KMS-11 (cell line): Measurements from ENCODE around the gene SMG6.

Experiments
- H2AFZ ChIP-seq: fragments of 200-600 bp; sonication (generic); 2 replicates; pipeline ENCODE4 v1.6.1; 2016; ENCODE audit warnings: antibody characterized with exemption, mixed run types, low read depth
- H3K27ac ChIP-seq: fragments of 200-600 bp; sonication (generic); 2 replicates; pipeline ENCODE4 v1.6.1; 2016; ENCODE audit warnings: mild to moderate bottlenecking, mixed run types
- H3K27me3 ChIP-seq: fragments of 200-600 bp; sonication (generic); 2 replicates; pipeline ENCODE4 v1.6.1; 2017; ENCODE audit warnings: mild to moderate bottlenecking, low read depth, mixed run types, moderate library complexity; ENCODE audit not compliant: insufficient read depth
- H3K36me3 ChIP-seq: fragments of 200-600 bp; sonication (generic); 2 replicates; pipeline ENCODE4 v1.6.1; 2017; ENCODE audit warnings: mild to moderate bottlenecking, mixed run types; ENCODE audit not compliant: insufficient read depth
- H3K4me1 ChIP-seq: fragments of 200-600 bp; sonication (generic); 2 replicates; pipeline ENCODE4 v1.6.1; 2016; ENCODE audit warnings: mild to moderate bottlenecking, low read depth, mixed run types; ENCODE audit not compliant: poor library complexity, severe bottlenecking
- H3K4me2 ChIP-seq: fragments of 200-600 bp; sonication (generic); 2 replicates; pipeline ENCODE4 v1.7.0; 2016; ENCODE audit warnings: mild to moderate bottlenecking, mixed run types
- H3K4me3 ChIP-seq: fragments of 200-600 bp; sonication (generic); IDR thresholded peaks from 2 replicates; pipeline ENCODE4 v1.6.1; 2017; ENCODE audit warnings: low read depth, low read length, mixed read lengths; ENCODE audit not compliant: insufficient read depth
- H3K79me2 ChIP-seq: fragments of 200-600 bp; sonication (generic); 2 replicates; pipeline ENCODE4 v1.6.1; 2016; ENCODE audit warnings: low read depth, mixed run types; ENCODE audit not compliant: insufficient read depth
- H3K9ac ChIP-seq: fragments of 200-600 bp; sonication (generic); 2 replicates; pipeline ENCODE4 v1.6.1; 2016; ENCODE audit warnings: mild to moderate bottlenecking, mixed run types
- H4K20me1 ChIP-seq: fragments of 200-600 bp; sonication (generic); 2 replicates; pipeline ENCODE4 v1.6.1; 2016; ENCODE audit warnings: mild to moderate bottlenecking, mixed run types; ENCODE audit not compliant: insufficient read depth
- CTCF ChIP-seq: fragments of 200-600 bp; sonication (generic); conservative IDR thresholded peaks from 2 replicates; pipeline ENCODE4 v1.6.1; 2017; ENCODE audit warnings: low read depth, mild to moderate bottlenecking, antibody characterized with exemption, low read length, moderate library complexity, mixed read lengths

Gene SMG6

DNA sequence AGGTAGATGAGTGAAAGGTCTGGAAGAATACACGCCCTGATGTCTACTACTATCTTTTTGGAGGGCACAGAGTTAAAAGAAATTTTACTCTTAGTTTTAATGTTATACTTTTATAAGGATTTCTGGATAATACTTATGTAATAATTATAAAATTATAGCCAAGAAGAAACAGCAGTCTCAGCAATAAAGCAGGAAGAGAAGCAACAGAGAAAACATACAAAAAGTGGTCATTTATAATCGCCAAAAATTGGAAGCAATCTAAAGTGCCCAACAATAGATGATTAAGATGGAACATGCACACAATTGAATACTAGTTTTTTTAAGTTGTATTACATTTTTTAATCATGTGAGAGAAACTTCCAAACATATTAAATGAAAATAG, 64.4 kb downstream of the SMG6 start:
- Histone ChIP-seq H3K36me3 (no peaks in the 10 kb centered on the region), H3K4me2 (peak overlapping the region; percentile 84), H3K9ac (0 out of 2 replicates have a peak overlapping the region, but pooled peaks have one; percentile 44), H3K79me2 (no peaks in the 10 kb centered on the region), H3K27ac (peak overlapping the region; percentile 76), H4K20me1 (no peaks in the 10 kb centered on the region), H3K4me1 (peaks cover 63% of the 10 kb centered on the region), H3K27me3 (no peaks in the 10 kb centered on the region), H3K4me3 (no peak overlapping the region), H2AFZ (no peak overlapping the region)
- TF ChIP-seq CTCF = no peak

GRCh38 chr17:2238432-2239169, 65.0 kb downstream of the SMG6 start:
- Histone ChIP-seq H4K20me1 (no peaks in the 10 kb centered on the region), H3K4me1 (peaks cover 59% of the 10 kb centered on the region), H3K27me3 (no peaks in the 10 kb centered on the region), H3K4me2 (peak overlapping the region; percentile 84), H2AFZ (peak overlapping the region; percentile 6; the same call in 1 of the 2 replicates), H3K79me2 (no peaks in the 10 kb centered on the region), H3K27ac (peak overlapping the region; percentile 76), H3K9ac (peak overlapping the region; percentile 25; the same call in 1 of the 2 replicates), H3K36me3 (no peaks in the 10 kb centered on the region), H3K4me3 (no peak overlapping the region)
- TF ChIP-seq CTCF = no peak

DNA sequence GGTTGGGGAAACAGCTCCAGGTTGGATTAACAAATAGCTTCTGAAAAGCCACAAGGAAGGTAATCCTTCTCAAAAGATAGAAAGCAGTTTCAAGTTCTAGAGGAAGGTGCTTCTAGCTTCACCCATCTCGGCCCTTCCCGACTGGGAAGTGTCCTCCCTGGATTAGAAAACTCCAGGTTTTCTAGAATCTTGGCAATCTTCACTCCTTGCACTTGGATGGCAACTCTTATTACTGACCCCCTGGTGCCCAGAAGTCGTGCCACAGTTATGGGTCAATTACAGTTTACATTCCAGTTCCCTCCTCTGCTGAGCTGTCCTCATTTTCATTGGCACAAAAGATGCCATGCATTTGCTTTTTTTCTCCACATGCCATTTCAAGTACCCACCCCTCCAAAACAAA, 65.6 kb downstream of the SMG6 start:
- Histone ChIP-seq H2AFZ (peak overlapping the region; percentile 6; the same call in 1 of the 2 replicates), H3K9ac (peak overlapping the region; percentile 25; the same call in 1 of the 2 replicates), H3K4me2 (peak overlapping the region; percentile 84), H3K27me3 (no peaks in the 10 kb centered on the region), H3K4me3 (no peak overlapping the region), H3K36me3 (no peaks in the 10 kb centered on the region), H3K4me1 (peaks cover 63% of the 10 kb centered on the region), H4K20me1 (no peaks in the 10 kb centered on the region), H3K79me2 (no peaks in the 10 kb centered on the region), H3K27ac (peak overlapping the region; percentile 76)
- no peak for TF ChIP-seq CTCF

GRCh38 chr17:2237521-2237921, 66.1 kb downstream of the SMG6 start:
- Histone ChIP-seq H3K36me3 (no peaks in the 10 kb centered on the region), H3K27ac (peak overlapping the region; percentile 76), H3K4me1 (peaks cover 66% of the 10 kb centered on the region), H3K4me3 (no peak overlapping the region), H3K4me2 (peak overlapping the region; percentile 84), H3K9ac (peak overlapping the region; percentile 25; the same call in 1 of the 2 replicates), H2AFZ (no peak overlapping the region), H3K79me2 (no peaks in the 10 kb centered on the region), H3K27me3 (no peaks in the 10 kb centered on the region), H4K20me1 (no peaks in the 10 kb centered on the region)
- no peak for TF ChIP-seq CTCF
